ENCODE data around the gene PER2.

- TF ChIP-seq CTCF (IDR thresholded peaks at IDR 0.05 in 8 of 11, conservative IDR thresholded peaks at IDR 0.05 in 3 of 11) = no peak
- TF ChIP-seq POLR2A (IDR thresholded peaks at IDR 0.05) = no peak
Measured at GRCh38 chr2:238285653-238286082, 2.7 kb downstream of the PER2 start.
